Activated CD8-positive, alpha-beta T cell treated with anti-CD3 and anti-CD28 coated beads, Interleukin-2, amount 10 ng/mL, durations not matched to agents 7 days and 5 days (primary cell): Measurements from ENCODE around the gene RUNX1. TPM values are rescaled to one million over a fixed set of nuclear protein-coding genes. Genes with fewer than 3 reads are reported as not detected.

ENCODE experiments used
- ATAC-seq: fragments of 150-1000 bp; cut with Tn5 transposase; one replicate; pipeline ENCODE4 v1.10.0; 2021; ENCODE audit warnings: moderate library complexity
- CTCF ChIA-PET: fragments of 350-600 bp; sonication (Branson Sonifier 250); formaldehyde crosslinking; loops from one replicate; lab custom pipeline; 2021; ENCODE audit warnings: antibody characterized with exemption; lab: Charles Lee
- POLR2A ChIA-PET: fragments of 350-600 bp; sonication (Branson Sonifier 250); formaldehyde crosslinking; loops from one replicate; lab custom pipeline; 2021; ENCODE audit warnings: antibody characterized with exemption; lab: Charles Lee
- DNase-seq: peaks from one replicate; pipeline ENCODE4 v3.0.0-alpha.2; 2020
- H3K27ac Mint-ChIP-seq: one replicate; pipeline ENCODE4 v1.8.0; 2021; ENCODE audit warnings: mild to moderate bottlenecking, mixed read lengths
- H3K27me3 Mint-ChIP-seq: one replicate; pipeline ENCODE4 v1.8.0; 2021; ENCODE audit warnings: low read depth, mixed read lengths
- H3K36me3 Mint-ChIP-seq: one replicate; pipeline ENCODE4 v1.8.0; 2021; ENCODE audit warnings: low read depth, mixed read lengths
- H3K4me1 Mint-ChIP-seq: one replicate; pipeline ENCODE4 v1.8.0; 2021; ENCODE audit warnings: low read depth, mixed read lengths
- H3K4me3 Mint-ChIP-seq: one replicate; pipeline ENCODE4 v1.8.0; 2021; ENCODE audit warnings: mild to moderate bottlenecking, mixed read lengths
- H3K9me3 Mint-ChIP-seq: one replicate; pipeline ENCODE4 v1.8.0; 2022; ENCODE audit warnings: mixed read lengths; ENCODE audit not compliant: insufficient read depth
- total RNA-seq, 2 experiments: library from RNA; stranded (reverse); gene quantifications; one replicate each; pipeline ENCODE4 v1.2.3, GENCODE V29; 2021

Gene RUNX1
- total RNA-seq, 2 experiments from 2014 or later: 10.4 to 10.6 TPM

- peak; percentile 15 for DNase-seq
- POLR2A ChIA-PET: interaction anchor here (1.0 kb wide), 1 partner anchor 13 kb away, joined by 3 read pairs; no protein-coding TSS in a partner anchor
- Mint-ChIP-seq H3K4me3 (no peak overlapping the region), H3K9me3 (no peaks in the 10 kb centered on the region), H3K36me3 (peaks cover 8% of the 10 kb centered on the region), H3K27me3 (peaks cover 2% of the 10 kb centered on the region), H3K4me1 (peaks cover 39% of the 10 kb centered on the region), H3K27ac (no peak overlapping the region)
- CTCF ChIA-PET: interaction anchor here (1.0 to 1.3 kb wide), 2 partner anchors 91 to 517 kb away, joined by 4 read pairs; no protein-coding TSS in a partner anchor
- no peak for ATAC-seq
Observed at GRCh38 chr21:34883491-34884271, 165.4 kb downstream of the RUNX1 start.

- CTCF ChIA-PET: interaction anchor here (0.6 to 1.3 kb wide), 3 partner anchors 147 to 1537 kb away, joined by 3 to 4 read pairs (median 3); no protein-coding TSS in a partner anchor
- peaks cover 32% of the 10 kb centered on the region for H3K4me1 Mint-ChIP-seq
- no peaks in the 10 kb centered on the region for H3K9me3 Mint-ChIP-seq
- H3K4me3 Mint-ChIP-seq: no peak overlapping the region
- H3K27ac Mint-ChIP-seq: no peak overlapping the region
- ATAC-seq (no peak), DNase-seq (peak; percentile 5)
- peaks cover 15% of the 10 kb centered on the region for H3K36me3 Mint-ChIP-seq
- POLR2A ChIA-PET: interaction anchor here (1.0 kb wide), 1 partner anchor 12 kb away, joined by 3 read pairs; no protein-coding TSS in a partner anchor
- H3K27me3 Mint-ChIP-seq: peaks cover 2% of the 10 kb centered on the region
Observed at GRCh38 chr21:34882719-34883131, 166.4 kb downstream of the RUNX1 start.

- ATAC-seq (no peak), DNase-seq (no peak)
- CTCF ChIA-PET: no interaction called here
- Mint-ChIP-seq H3K9me3 (no peaks in the 10 kb centered on the region), H3K4me3 (no peak overlapping the region), H3K27me3 (peaks cover 2% of the 10 kb centered on the region), H3K27ac (no peak overlapping the region), H3K4me1 (peaks cover 25% of the 10 kb centered on the region), H3K36me3 (peaks cover 15% of the 10 kb centered on the region)
- POLR2A ChIA-PET: no interaction called here
Observed at GRCh38 chr21:34881839-34882371, 167.2 kb downstream of the RUNX1 start.

- Mint-ChIP-seq H3K4me3 (no peak overlapping the region), H3K4me1 (peaks cover 21% of the 10 kb centered on the region), H3K27me3 (peaks cover 2% of the 10 kb centered on the region), H3K36me3 (peaks cover 15% of the 10 kb centered on the region), H3K9me3 (no peaks in the 10 kb centered on the region), H3K27ac (no peak overlapping the region)
- DNase-seq (peak; percentile 10), ATAC-seq (no peak)
- ChIA-PET CTCF (no interaction called here), POLR2A (no interaction called here)
Observed at GRCh38 chr21:34881421-34881820, 167.7 kb downstream of the RUNX1 start.

GRCh38 chr21:34880401-34880800, 168.7 kb downstream of the RUNX1 start:
- DNase-seq: peak; percentile 5
- ChIA-PET CTCF (interaction anchor here (1.1 kb wide), 2 partner anchors 9 to 157 kb away, joined by 3 to 4 read pairs; no protein-coding TSS in a partner anchor), POLR2A (no interaction called here)
- Mint-ChIP-seq H3K4me3 (no peak overlapping the region), H3K27ac (no peak overlapping the region), H3K9me3 (no peaks in the 10 kb centered on the region), H3K27me3 (no peaks in the 10 kb centered on the region), H3K36me3 (peaks cover 15% of the 10 kb centered on the region), H3K4me1 (peaks cover 13% of the 10 kb centered on the region)
- ATAC-seq: no peak

GRCh38 chr21:34878940-34879339, 170.2 kb downstream of the RUNX1 start:
- ATAC-seq (no peak), DNase-seq (no peak)
- Mint-ChIP-seq H3K27me3 (no peaks in the 10 kb centered on the region), H3K36me3 (peaks cover 15% of the 10 kb centered on the region), H3K9me3 (no peaks in the 10 kb centered on the region), H3K4me3 (no peak overlapping the region), H3K27ac (no peak overlapping the region), H3K4me1 (peaks cover 15% of the 10 kb centered on the region)
- POLR2A ChIA-PET: no interaction called here
- CTCF ChIA-PET: interaction anchor here (1.1 kb wide), 1 partner anchor 11 kb away, joined by 4 read pairs; no protein-coding TSS in a partner anchor

- H3K27ac Mint-ChIP-seq: no peak overlapping the region
Observed at GRCh38 chr21:34878501-34878900, 170.6 kb downstream of the RUNX1 start.

GRCh38 chr21:34877485-34878128, 171.5 kb downstream of the RUNX1 start:
- Mint-ChIP-seq H3K36me3 (peaks cover 15% of the 10 kb centered on the region), H3K4me1 (peaks cover 6% of the 10 kb centered on the region), H3K27me3 (no peaks in the 10 kb centered on the region), H3K4me3 (no peak overlapping the region), H3K9me3 (no peaks in the 10 kb centered on the region), H3K27ac (no peak overlapping the region)
- ChIA-PET POLR2A (interaction anchor here (0.8 kb wide), 1 partner anchor 31 kb away, joined by 3 read pairs; no protein-coding TSS in a partner anchor), CTCF (interaction anchor here (1.1 to 1.7 kb wide), 2 partner anchors 10 to 55 kb away, joined by 3 read pairs; no protein-coding TSS in a partner anchor)
- DNase-seq (no peak), ATAC-seq (no peak)

More at GRCh38 chr21:34878501-34878900, 170.6 kb downstream of the RUNX1 start:
- Mint-ChIP-seq H3K27me3 (no peaks in the 10 kb centered on the region), H3K4me3 (no peak overlapping the region), H3K36me3 (peaks cover 15% of the 10 kb centered on the region), H3K9me3 (no peaks in the 10 kb centered on the region), H3K4me1 (peaks cover 15% of the 10 kb centered on the region)
- DNase-seq: no peak
- CTCF ChIA-PET: no interaction called here
- ATAC-seq: no peak
- POLR2A ChIA-PET: no interaction called here

- CTCF ChIA-PET: interaction anchor here (0.7 to 1.7 kb wide), 2 partner anchors 54 to 1145 kb away, joined by 3 read pairs; no protein-coding TSS in a partner anchor
- H3K4me3 Mint-ChIP-seq: no peak overlapping the region
- no peaks in the 10 kb centered on the region for H3K9me3 Mint-ChIP-seq
- no peak overlapping the region for H3K27ac Mint-ChIP-seq
- POLR2A ChIA-PET: no interaction called here
- ATAC-seq (no peak), DNase-seq (no peak)
- no peaks in the 10 kb centered on the region for H3K27me3 Mint-ChIP-seq
- H3K36me3 Mint-ChIP-seq: peaks cover 15% of the 10 kb centered on the region
- H3K4me1 Mint-ChIP-seq: peaks cover 2% of the 10 kb centered on the region
Observed at GRCh38 chr21:34875830-34876229, 173.3 kb downstream of the RUNX1 start.

- ChIA-PET CTCF (interaction anchor here (0.9 kb wide), 1 partner anchor 181 kb away, joined by 3 read pairs; no protein-coding TSS in a partner anchor), POLR2A (no interaction called here)
- peaks cover 2% of the 10 kb centered on the region for H3K4me1 Mint-ChIP-seq
- no peak overlapping the region for H3K27ac Mint-ChIP-seq
- H3K9me3 Mint-ChIP-seq: no peaks in the 10 kb centered on the region
- DNase-seq (no peak), ATAC-seq (no peak)
- peaks cover 12% of the 10 kb centered on the region for H3K36me3 Mint-ChIP-seq
- H3K4me3 Mint-ChIP-seq: no peak overlapping the region
- no peaks in the 10 kb centered on the region for H3K27me3 Mint-ChIP-seq
Observed at GRCh38 chr21:34874684-34875513, 174.2 kb downstream of the RUNX1 start.
